ENCODE data around the gene XRRA1. TPM values are rescaled to one million over a fixed set of nuclear protein-coding genes. Genes with fewer than 3 reads are reported as not detected.

The XRRA1 gene
- total and polyA plus RNA-seq, 2 of the 13 experiments (the other 11 are each of a cell fraction or from before 2014, with no cell fraction given) = 7.6 to 10.5 TPM

DNA sequence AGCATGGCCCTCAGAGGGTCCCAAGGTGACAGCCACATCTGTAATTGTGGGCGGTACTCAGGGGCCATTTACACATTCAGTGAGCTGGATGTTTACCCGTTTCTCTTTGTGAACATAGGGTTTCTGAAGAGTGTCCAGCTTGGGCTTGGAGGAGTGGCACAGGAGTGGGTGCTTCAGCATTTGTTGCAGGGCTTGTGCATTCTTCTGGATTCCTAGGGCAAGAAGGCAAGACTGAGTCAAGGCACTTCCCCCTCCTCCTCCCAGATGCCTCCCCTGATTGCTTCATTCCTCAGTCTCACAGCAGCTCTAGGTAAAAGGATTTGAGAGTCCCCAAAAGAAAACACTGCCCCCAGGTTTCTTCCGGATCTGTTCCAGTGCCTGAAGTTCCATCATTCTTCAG, 104.8 kb downstream of the XRRA1 start (continued):
- no peak for TF ChIP-seq ATAD3A (CRISPR knock-in tag; IDR thresholded peaks at IDR 0.05)

DNA sequence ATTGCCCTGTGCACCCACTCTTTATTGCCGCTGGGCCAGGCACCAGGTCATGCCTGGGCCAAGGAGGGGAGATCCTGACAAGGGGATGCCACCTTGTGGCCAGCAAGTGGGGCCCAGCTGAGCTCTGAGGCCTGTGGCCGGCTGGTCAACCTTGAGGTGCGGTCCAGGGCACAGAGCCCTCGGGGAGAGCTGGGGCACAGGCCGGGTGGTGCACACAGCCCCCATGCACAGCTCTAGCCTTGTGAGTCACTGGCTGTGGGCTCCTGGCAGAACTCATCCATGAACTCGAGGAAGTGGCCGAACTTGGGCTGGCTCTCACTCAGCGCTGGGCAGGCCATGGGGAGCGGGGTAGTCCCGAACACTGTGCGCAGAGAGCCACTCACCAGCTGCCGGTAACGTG, 105.9 kb downstream of the XRRA1 start:
- no TSS peak for BruUV-seq (replicated peaks)
- TF ChIP-seq STAG1 (CRISPR knock-in tag; IDR thresholded peaks at IDR 0.05) = peak; percentile 24; the same call in 1 of the 2 replicates
- no peak for TF ChIP-seq ZNF569 (CRISPR knock-in tag; IDR thresholded peaks at IDR 0.05; ENCODE audit: borderline replicate concordance)
- TF ChIP-seq ZNF317 (CRISPR knock-in tag; IDR thresholded peaks at IDR 0.05) = no peak
- TF ChIP-seq, protein P1, sequence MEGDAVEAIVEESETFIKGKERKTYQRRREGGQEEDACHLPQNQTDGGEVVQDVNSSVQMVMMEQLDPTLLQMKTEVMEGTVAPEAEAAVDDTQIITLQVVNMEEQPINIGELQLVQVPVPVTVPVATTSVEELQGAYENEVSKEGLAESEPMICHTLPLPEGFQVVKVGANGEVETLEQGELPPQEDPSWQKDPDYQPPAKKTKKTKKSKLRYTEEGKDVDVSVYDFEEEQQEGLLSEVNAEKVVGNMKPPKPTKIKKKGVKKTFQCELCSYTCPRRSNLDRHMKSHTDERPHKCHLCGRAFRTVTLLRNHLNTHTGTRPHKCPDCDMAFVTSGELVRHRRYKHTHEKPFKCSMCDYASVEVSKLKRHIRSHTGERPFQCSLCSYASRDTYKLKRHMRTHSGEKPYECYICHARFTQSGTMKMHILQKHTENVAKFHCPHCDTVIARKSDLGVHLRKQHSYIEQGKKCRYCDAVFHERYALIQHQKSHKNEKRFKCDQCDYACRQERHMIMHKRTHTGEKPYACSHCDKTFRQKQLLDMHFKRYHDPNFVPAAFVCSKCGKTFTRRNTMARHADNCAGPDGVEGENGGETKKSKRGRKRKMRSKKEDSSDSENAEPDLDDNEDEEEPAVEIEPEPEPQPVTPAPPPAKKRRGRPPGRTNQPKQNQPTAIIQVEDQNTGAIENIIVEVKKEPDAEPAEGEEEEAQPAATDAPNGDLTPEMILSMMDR (CRISPR knock-in tag; IDR thresholded peaks at IDR 0.05) = peak; percentile 31; the same call in 1 of the 2 replicates
- TF ChIP-seq, protein P2, sequence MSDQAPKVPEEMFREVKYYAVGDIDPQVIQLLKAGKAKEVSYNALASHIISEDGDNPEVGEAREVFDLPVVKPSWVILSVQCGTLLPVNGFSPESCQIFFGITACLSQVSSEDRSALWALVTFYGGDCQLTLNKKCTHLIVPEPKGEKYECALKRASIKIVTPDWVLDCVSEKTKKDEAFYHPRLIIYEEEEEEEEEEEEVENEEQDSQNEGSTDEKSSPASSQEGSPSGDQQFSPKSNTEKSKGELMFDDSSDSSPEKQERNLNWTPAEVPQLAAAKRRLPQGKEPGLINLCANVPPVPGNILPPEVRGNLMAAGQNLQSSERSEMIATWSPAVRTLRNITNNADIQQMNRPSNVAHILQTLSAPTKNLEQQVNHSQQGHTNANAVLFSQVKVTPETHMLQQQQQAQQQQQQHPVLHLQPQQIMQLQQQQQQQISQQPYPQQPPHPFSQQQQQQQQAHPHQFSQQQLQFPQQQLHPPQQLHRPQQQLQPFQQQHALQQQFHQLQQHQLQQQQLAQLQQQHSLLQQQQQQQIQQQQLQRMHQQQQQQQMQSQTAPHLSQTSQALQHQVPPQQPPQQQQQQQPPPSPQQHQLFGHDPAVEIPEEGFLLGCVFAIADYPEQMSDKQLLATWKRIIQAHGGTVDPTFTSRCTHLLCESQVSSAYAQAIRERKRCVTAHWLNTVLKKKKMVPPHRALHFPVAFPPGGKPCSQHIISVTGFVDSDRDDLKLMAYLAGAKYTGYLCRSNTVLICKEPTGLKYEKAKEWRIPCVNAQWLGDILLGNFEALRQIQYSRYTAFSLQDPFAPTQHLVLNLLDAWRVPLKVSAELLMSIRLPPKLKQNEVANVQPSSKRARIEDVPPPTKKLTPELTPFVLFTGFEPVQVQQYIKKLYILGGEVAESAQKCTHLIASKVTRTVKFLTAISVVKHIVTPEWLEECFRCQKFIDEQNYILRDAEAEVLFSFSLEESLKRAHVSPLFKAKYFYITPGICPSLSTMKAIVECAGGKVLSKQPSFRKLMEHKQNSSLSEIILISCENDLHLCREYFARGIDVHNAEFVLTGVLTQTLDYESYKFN (CRISPR knock-in tag; conservative IDR thresholded peaks at IDR 0.05) = no peak
- peak; percentile 80 for TF ChIP-seq AGO2 (optimal IDR thresholded peaks at IDR 0.05; ENCODE audit: low read depth, low read length)
- ChIA-PET CTCF (ENCODE audit: low intra/inter-chr PET ratio, low total read pairs) (no interaction called here), POLR2A (no interaction called here)
- H3K4me2 ChIP-seq (ENCODE audit: low read depth, low read length) = no peak overlapping the region
- DNase-seq (ENCODE audit: low spot score) (no peak), ATAC-seq (peak; percentile 62), FAIRE-seq (no peak)
- peaks cover 14% of the 10 kb centered on the region for H3K4me1 ChIP-seq (ENCODE audit: insufficient read depth, low read length)
- intact Hi-C loops (cut with micrococcal nuclease; ENCODE audit: unreplicated experiment) (no loop called here), in situ Hi-C loops (cut with HindIII; ENCODE audit: extremely low pct_ligation_motif_present, low pct_unique_long_range_greater_than_20kb) (no loop called here)
- H3K9me3 ChIP-seq (ENCODE audit: low read length) = no peaks in the 10 kb centered on the region
- H2AFZ ChIP-seq (ENCODE audit: low read length) = no peak overlapping the region
- no peaks in the 10 kb centered on the region for H4K20me1 ChIP-seq (ENCODE audit: insufficient read depth, low read length)
- WGBS (ENCODE audit: low lambda C conversion rate) = 100% methylated on average over 4 of the region's 13 CpGs
- H3K79me2 ChIP-seq (ENCODE audit: insufficient read depth, low read length) = no peaks in the 10 kb centered on the region
- no peaks in the 10 kb centered on the region for H3K27me3 ChIP-seq (ENCODE audit: control insufficient read depth in 1 of 2, insufficient read depth in 2 of 2, low read length in 2 of 2)
- H3K27ac ChIP-seq (ENCODE audit: extremely low read length, insufficient read depth, low read length) = no peak overlapping the region
- no peak overlapping the region for H3K4me3 ChIP-seq (replicated peaks in 1 of 3; ENCODE audit: insufficient read depth in 1 of 3, low read depth in 2 of 3, low read length in 3 of 3)
- peaks cover 1 to 60% of the 10 kb centered on the region in 2 experiments; a peak in 2 of 5 replicates for H3K36me3 ChIP-seq (replicated peaks in 1 of 2; ENCODE audit: control insufficient read depth in 1 of 2, insufficient read depth in 2 of 2, low read length in 2 of 2)
- H3K9ac ChIP-seq (ENCODE audit: insufficient read depth, low read depth, low read length) = no peak overlapping the region
